GM18868 (cell line): ENCODE measurements around the gene CISTR.
"Not testable (repeated sequence)": the region's sequence is repeated elsewhere in the genome, so short reads cannot be mapped to it uniquely, and the experiment has no call there.

Experiments
- ATAC-seq: cut with Tn5 transposase; IDR thresholded peaks from one replicate; pipeline ENCODE4 v1.9.1; 2021; ENCODE audit warnings: mild to moderate bottlenecking, moderate library complexity; ENCODE audit not compliant: unreplicated experiment

The CISTR gene

DNA sequence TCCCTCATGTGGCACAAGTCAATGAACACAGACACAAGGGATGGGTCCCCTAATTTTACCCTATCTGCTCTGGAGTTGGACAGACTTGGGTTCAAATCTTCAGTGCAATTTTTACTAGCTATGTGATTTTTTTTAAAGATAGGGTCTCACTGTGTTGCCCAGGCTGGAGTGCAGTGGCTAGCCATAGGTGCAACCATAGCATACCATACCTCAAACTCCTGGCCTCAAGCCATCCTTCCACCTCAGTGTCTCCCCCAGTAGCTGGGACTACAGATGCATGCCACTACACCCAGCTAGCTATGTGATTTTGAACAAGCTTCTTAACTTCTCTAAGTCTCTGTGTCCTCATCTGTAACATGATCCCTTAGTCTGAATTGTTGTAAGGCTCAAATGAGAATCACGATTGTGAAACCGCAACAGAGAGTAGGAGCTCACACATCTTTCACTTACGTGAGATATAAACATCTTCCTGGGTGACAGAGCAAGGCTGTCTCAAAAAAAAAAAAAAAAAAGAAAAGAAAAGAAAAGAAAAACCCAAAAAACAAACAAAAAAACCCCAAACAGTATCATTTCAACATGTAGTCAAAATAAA is 29.2 kb downstream of the CISTR start:
- ATAC-seq: no peak

DNA sequence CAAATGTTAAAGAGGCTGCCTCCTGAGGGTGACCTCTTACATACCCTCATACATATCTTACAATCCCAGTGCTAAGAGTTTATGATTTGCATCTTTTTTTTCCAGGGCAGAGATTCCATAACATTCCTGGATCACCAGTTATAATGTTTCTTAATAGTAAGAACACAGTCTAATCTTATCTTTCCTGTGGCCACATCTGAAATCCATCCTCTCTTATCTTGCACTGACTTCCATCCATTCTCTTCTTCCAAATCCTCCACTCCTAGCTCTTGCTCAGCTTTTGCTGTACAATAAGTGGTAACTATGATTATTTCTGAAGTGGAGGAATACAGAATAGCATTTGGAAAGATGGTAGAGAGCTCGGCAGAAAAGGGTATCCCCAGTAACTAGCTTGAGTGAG is 30.8 kb downstream of the CISTR start:
- ATAC-seq: no peak

DNA sequence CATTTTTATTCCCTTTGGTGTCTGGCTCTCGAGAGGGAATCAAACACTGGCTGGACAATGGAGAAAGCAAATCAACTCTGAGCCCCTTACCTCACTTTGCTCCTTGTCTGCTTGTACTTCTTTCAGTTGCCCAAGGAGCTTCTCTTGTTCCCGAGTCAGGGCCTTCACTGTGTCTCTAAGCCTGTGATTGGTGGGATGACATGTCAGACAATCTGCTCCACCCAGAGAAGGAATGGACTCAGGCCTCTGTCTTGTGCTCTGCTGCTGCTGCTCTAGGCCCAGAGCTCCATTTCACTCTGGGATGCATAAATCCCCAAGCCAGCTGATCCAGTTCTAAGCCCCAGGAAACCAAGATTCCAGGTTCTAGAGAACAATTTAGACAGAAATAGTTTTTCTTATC is 32.1 kb downstream of the CISTR start:
- ATAC-seq: no peak

DNA sequence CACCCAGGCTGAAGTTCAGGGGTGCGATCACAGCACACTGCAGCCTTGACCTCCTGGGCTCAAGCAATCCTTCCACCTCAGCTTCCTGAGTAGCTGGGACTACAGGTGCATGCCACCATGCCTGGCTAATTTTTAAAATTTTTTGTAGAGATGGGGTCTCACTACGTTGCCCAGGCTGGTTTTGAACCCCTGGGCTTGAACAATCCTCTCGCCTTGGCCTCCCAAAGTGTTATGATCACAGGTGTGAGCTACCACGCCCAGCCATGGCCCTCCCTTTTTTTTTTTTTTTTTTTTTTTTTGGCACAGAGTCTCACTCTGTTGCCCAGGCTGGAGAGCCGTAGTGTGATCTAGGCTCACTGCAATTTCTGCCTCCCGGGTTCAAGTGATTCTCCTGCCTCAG is 33.2 kb downstream of the CISTR start:
- not testable (repeated sequence) for ATAC-seq

DNA sequence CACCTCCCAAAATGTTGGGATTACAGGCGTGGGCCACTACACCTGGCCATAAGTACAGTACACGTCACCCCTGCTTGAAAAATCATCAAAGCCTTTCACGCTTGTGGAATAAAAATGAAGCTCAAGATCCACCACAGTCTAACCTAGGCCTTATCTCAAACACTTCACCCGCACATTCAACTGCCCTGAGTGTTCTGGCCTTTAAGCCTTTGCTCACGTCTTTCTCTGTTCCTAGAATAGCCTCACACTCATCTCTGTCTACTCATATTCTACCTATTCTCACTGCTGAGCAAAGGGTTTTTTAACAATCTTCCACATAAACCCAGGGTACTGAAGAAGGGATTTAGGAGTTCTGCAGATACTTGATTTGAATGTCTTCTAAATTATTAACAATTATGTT is 34.5 kb downstream of the CISTR start:
- no peak for ATAC-seq

DNA sequence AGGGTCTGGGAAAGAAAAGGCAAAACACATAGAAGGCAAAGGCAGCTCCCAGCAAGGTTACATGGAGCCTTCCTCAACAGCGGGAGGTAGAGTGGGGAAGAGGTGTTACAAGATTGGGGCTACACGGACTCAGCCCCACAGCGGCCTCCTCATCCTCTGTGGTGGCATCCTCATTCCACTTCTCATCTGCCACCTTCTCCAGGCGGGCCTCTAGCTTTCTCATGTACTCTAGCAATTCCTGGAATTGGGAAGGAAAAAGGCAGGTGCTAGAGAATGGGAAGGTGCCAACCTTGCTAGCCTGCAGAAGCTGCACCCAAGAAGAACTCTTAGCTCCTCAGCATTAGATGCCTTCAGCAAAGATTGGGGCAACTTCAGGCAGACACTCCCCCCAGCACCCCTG is 37.8 kb downstream of the CISTR start:
- ATAC-seq: no peak

DNA sequence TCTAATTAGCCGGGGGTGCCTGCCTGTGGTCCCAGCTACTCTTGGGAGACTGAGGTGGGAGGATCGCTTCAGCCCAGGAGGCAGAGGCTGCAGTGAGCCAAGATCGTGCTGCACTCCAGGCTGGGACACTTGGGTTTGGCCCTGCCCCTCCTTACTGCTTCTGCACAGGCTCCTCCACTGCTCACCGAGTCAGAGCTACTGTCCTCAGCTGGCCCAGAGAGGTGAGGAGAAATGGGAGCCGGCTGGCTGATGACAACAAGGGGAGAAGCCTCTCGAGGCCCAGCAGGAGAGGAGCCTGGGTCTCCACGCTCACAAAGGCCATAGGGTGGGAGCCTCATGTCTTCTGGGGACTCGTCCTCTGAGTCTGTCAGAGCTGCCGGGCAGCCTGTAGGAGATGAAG is 38.3 kb downstream of the CISTR start:
- ATAC-seq: no peak

DNA sequence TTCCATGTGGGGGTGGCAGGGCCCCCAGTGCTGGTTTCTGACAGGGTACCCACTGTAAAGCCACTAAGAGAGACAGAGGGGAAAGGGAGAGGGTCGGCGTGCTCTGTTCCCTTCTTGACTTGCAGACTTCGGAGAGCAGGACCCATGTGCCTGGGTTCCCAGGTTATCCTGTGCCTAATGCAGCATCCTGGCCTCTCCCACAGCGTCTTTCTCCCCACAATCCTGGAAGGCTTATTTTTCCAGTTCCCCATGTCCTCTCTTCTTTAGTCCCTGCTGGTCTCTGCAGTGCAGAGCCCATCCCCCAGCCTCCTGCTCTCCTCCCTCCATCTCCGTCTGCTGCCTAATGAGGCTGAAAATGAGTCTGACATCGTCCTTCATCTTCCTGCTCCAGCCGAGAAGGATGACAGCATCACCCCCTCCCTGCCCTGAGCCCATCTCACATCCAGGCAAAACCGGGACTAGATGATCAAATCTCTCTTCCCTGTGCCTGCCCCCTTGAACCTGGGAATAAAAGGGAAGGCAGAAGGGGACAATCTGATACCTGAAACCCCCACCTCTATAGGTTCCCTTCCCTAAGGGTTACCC is 39.6 kb downstream of the CISTR start:
- ATAC-seq: no peak

DNA sequence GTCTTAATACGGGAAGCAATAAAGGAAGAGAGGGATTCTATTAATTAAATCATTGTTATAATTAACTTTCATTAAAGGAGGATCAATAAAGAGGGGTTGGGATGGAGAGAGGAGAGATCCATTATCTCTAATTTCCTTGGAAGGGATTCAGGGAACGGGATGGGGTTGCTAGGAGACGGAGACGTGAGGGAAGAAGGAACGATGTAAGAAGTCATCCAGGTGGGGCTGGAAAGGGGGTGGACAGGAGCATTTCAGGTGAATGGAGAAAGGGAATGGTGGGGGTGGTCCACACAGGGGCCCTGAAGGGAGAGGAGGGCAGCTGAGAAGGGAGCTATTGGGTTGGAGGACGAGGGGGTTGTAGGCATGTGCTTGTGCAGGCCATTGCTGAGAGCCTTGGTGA is 41.7 kb downstream of the CISTR start:
- no peak for ATAC-seq

DNA sequence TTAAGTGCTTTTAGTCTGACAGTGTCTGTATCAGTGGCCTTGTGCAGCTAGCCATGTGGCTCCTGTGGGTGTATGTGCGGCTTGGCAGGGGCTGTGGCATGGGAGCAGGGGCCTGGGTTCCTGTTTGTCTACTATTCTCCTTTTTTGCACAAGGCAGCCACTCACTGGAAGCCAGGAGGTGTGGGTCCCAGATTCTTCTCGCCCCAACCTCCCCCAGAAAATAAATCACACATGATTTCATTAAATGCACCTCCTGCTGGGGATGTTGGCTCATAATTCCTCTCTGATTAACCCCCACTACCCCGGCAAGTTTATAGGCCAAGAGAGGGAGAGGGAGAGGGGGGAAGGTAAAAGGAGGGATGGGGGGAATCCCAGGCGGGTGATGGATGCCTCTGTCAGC is 42.1 kb downstream of the CISTR start:
- no peak for ATAC-seq

DNA sequence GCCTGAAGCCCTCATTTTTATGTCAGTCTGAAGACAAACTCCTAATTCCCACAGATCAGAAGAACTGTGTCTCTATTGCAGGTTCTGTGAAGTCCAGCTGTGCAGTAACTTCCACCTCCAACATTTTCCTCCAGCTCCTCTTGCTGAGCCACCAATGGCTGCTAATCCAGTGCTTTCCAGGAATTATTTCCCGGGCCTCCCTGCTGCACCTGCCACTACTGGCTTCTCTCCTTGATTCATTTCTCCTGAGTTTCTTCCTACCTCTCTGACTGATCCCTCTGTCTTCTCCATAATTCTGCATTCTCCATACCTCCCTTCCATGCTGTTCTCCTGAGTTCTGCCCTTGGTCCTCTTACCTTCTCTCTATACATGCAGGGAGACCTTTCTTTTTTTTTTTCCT is 45.7 kb downstream of the CISTR start:
- ATAC-seq: no peak

DNA sequence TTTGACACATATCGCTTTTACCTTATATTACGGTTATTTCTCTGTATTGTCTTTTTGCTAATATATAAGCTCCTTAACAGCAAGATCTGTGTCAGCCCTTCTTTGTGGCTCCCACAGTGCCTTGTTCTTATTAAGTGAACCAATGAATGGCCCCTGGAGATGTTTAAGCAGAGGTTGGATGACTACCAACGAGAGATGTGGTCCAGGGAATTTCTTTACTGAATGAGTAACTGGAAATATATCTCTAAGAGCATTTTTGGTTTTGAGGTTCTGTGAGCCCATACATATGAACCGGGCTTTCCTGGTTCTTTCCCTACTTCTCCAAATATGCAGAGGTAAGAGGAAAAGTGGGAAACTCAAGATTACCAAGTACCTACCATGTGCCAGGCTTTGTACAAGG is 48.0 kb downstream of the CISTR start:
- no peak for ATAC-seq

DNA sequence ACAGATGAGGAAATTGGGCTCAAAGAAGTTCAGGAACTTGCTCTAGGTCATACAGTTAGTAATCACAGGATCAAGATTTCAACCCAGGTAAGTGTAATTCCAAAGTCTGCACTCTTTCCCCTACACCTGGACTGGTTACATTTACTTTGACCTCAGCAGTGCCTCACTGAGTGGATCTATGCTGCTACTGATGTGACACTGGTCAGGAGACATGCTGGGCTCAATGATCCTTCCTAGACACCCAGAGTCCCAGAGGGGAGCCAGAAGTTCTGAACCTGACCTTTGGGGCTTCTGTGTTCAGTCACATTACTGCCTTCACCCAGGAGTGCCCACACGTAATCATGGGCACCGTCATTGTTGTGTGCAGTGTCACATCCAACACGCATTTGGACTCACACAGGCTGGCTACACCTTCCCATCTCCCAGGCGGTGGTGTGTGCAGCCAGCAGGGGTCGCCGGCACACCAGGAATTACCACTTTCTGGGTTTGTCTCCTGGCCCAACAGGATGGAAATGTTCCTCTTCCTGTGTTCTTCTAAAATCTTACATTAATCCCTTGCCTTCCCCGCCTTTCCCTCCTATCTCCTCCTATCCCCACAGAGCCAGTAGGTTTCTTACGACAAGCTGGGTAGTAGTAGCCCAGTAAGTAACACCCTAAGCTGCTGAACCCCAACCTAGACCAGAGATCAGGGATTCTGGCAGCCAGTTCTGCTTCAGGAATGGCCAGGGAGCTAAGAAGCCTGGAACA is 50.1 kb downstream of the CISTR start:
- no peak for ATAC-seq

DNA sequence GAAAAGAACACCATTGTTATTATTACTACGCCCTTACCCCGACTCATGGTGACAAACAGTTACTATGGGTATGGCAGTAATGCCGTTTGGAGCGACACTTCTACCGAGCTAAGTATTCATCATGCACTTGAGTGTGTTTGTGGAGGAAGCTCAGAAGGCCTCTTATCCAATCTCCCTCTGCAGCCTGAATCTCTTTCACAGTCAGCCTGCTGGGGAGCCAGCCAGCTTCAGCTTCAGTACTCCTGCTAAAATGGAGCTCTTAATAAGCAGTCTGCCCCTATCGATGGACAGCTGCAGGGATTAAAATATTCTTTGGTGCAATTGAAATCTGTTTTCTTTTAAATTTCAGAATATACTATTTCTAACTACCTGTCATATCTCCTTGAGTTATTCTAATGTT is 51.2 kb downstream of the CISTR start:
- no peak for ATAC-seq

DNA sequence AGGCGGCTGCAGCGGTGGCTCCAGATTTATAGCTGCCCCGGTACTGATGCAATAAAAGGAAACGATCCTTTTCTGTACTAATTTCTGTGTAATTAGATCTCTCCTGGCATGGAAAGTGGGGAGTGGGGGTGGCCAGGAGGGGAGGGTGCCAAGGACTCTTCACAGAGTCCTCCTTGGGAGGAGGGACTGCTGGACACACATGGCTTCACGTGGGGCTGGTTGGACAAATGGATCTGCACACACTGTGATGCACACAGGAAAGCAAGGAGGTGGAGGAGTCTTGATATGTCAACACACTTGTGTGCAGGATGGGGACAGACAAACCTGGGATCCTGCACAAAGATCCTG is 52.1 kb downstream of the CISTR start:
- no peak for ATAC-seq

DNA sequence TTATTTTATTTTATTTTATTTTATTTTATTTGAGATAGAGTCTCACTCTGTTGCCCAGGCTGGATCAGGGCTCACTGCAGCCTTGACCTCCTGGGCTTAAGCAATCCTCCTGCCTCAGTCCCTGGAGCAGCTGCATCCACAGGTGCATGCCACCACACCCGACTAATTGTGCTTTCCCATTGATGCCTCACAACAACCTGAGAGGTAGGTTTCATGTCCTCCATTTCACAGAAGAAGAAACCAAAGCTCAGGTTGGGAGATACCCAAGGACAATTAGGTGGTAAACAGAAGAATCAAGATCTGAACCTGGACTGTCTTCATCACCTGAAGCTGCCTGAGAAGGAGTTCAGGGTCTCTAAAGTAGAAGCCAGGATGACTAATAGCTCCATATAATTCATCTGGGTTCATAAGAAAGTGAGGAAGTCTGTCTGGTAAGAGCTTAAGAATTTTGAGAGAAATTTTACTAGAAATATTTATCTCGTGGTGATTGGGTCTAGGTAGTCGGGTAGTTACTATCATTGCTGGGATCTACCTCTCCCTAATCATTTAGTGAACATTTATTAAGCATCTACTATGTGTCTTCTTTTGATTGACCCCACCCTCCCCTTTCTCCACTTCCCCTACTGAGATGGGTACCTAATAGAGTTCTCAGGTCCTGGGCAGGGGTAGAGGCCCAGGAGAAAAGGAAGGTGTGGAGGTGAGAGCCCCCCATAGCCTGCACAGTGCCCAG is 52.7 kb downstream of the CISTR start:
- no peak for ATAC-seq

DNA sequence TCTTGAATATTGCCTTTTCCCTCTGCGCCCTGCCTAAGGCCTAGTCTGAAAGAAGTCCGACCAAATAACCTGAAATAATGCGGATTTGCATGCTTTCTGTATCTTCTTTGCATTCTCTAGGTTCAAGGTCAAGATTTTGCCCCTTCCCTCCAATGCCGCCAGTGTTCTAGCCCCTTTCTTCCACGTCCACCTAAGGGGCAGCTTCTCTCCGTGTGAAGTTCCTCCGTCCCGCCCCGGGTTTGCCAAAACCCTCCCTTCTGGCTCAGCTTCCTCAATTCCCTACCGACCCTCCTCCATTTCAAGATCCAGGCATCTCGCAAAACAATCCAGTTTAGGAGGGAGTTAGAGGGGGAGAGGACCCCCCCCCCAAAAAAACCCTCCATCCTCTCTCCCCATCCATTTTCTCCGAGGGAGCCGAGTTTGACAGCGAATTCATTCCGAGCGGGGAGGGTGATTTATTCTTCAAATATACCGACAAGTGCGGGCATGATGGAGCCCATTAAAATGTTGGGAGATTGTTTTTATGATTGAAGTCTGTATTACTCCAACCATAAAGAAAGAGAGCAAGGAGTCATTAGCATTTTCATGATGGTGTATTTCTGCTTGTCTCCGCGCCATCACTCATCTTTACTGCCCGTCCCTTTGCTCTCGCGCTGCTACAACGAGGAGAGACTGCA is 55.0 kb downstream of the CISTR start:
- ATAC-seq: no peak
